Liver (tissue), 3 donors: Measurements from ENCODE around the gene PLK2.

Experiments
- ATF3 ChIP-seq: IDR thresholded peaks from 2 replicates; pipeline ENCODE4 v1.6.1; 2016; ENCODE audit warnings: antibody characterized with exemption
- CTCF ChIP-seq: fragments of 150-350 bp; IDR thresholded peaks from 2 replicates; pipeline ENCODE4 v1.5.1; 2017; ENCODE audit warnings: improper control_type of control experiment, low read depth, low read length; ENCODE audit not compliant: missing input control
- EGR1 ChIP-seq, 2 donors: IDR thresholded peaks; 2 replicates each; pipeline ENCODE4 v1.6.1; 2016 to 2018; ENCODE audit warnings: antibody characterized with exemption in 2 of 2, low read depth in 2 of 2
- FOXA1 ChIP-seq: IDR thresholded peaks from 2 replicates; pipeline ENCODE4 v1.6.1; 2016; ENCODE audit warnings: antibody characterized with exemption
- GABPA ChIP-seq, 2 donors: IDR thresholded peaks in 1 of 2; conservative IDR thresholded peaks in 1 of 2; 2 replicates each; pipeline ENCODE4 v1.6.1; 2016; ENCODE audit warnings: antibody characterized with exemption in 2 of 2, mild to moderate bottlenecking in 1 of 2, moderate library complexity in 1 of 2
- JUND ChIP-seq, 2 donors: IDR thresholded peaks; 2 replicates each; pipeline ENCODE4 v1.6.1; 2016; ENCODE audit warnings: antibody characterized with exemption in 2 of 2
- MAX ChIP-seq: IDR thresholded peaks from 2 replicates; pipeline ENCODE4 v1.6.1; 2016; ENCODE audit warnings: antibody characterized with exemption
- RAD21 ChIP-seq, 2 donors: IDR thresholded peaks; 2 replicates each; pipeline ENCODE4 v1.6.1; 2016; ENCODE audit warnings: antibody characterized with exemption in 2 of 2, mild to moderate bottlenecking in 2 of 2
- REST ChIP-seq: IDR thresholded peaks from 2 replicates; pipeline ENCODE4 v1.6.1; 2016; ENCODE audit warnings: antibody characterized with exemption, mild to moderate bottlenecking
- RXRA ChIP-seq, 2 donors: IDR thresholded peaks; 2 replicates each; pipeline ENCODE4 v1.6.1; 2017 to 2018; ENCODE audit warnings: antibody characterized with exemption in 2 of 2, mild to moderate bottlenecking in 1 of 2
- SP1 ChIP-seq: IDR thresholded peaks from 2 replicates; pipeline ENCODE4 v1.6.1; 2018; ENCODE audit warnings: antibody characterized with exemption, mild to moderate bottlenecking
- TAF1 ChIP-seq: conservative IDR thresholded peaks from 2 replicates; pipeline ENCODE4 v1.6.1; 2016; ENCODE audit warnings: antibody characterized with exemption, mild to moderate bottlenecking
- ZBTB33 ChIP-seq: IDR thresholded peaks from 2 replicates; pipeline ENCODE4 v1.6.1; 2016; ENCODE audit warnings: antibody characterized with exemption
- donor health status: healthy.
- donor health status: healthy.

- TF ChIP-seq REST = no peak
- TF ChIP-seq CTCF = no peak
- no peak for TF ChIP-seq RXRA (IDR thresholded peaks at IDR 0.05)
- TF ChIP-seq JUND (IDR thresholded peaks at IDR 0.05) = peak in 1 of 2 donors; percentile 27
- no peak for TF ChIP-seq SP1
- no peak for TF ChIP-seq EGR1 (IDR thresholded peaks at IDR 0.05; ENCODE audit: low read depth in 2 of 2)
- TF ChIP-seq TAF1 = no peak
- no peak for TF ChIP-seq ATF3
- no peak for TF ChIP-seq ZBTB33
- TF ChIP-seq GABPA (IDR thresholded peaks at IDR 0.05 in 1 of 2, conservative IDR thresholded peaks at IDR 0.05 in 1 of 2) = no peak
- TF ChIP-seq MAX = no peak
- no peak for TF ChIP-seq RAD21 (IDR thresholded peaks at IDR 0.05)
- no peak for TF ChIP-seq FOXA1
These were observed 49.4 kb downstream of the PLK2 start for GRCh38 chr5:58410441-58410840.
